Breast epithelium (tissue), 3 donors: ENCODE measurements around the gene EPM2AIP1.

Experiments
- POLR2A ChIP-seq: fragments of 450-650 bp; IDR thresholded peaks from one replicate; pipeline ENCODE4 v1.6.1; 2016; ENCODE audit warnings: antibody characterized with exemption, mild to moderate bottlenecking, moderate library complexity
- POLR2AphosphoS5 ChIP-seq, 3 donors: sonication (generic); formaldehyde crosslinking; IDR thresholded peaks; one replicate each; pipeline ENCODE4 v1.6.1; 2017; ENCODE audit warnings: antibody characterized with exemption in 3 of 3
- TF ChIP-seq, protein P1 (sequence below), 3 donors: fragments of 450-650 bp; IDR thresholded peaks; one replicate each; pipeline ENCODE4 v1.5.1; 2016 to 2017; ENCODE audit warnings: antibody characterized with exemption in 3 of 3, mild to moderate bottlenecking in 3 of 3, moderate library complexity in 3 of 3

DNA sequence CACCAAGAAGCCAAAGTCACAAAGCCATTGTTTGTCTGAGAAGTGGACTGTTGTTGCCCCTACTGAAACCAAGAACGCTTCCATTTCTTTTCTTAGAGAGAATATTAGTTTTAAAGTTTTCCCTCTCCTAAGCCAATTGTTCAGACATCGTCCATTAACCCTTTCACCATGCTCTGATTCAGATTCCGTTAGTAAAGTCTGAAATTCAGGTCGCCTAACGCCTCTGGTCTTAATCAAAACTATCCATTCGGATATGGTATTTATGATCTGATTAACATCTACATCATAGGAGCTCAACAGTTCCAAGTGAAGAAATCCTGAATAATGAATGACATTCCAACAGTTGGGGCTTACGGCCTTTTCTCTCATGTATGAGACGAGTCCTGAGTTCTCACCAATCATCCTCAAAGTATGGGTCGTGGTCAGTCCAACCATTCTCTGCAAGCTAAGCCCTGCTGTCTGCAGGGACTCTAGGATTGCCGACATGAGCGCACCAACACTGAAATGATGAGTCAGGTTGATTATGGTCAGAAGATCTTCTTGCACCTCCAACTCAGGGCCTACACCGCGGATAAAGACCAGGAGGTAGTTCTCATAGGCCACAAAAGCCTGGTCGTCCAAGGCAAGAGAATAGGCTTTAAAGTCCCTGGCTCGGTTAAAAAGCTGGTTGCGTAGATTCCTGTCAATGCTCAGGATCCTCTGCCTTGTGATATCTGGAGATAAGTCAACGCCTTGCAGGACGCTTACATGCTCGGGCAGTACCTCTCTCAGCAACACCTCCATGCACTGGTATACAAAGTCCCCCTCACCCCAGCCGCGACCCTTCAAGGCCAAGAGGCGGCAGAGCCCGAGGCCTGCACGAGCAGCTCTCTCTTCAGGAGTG is 767 bp downstream of the EPM2AIP1 start:
- TF ChIP-seq, protein P1, sequence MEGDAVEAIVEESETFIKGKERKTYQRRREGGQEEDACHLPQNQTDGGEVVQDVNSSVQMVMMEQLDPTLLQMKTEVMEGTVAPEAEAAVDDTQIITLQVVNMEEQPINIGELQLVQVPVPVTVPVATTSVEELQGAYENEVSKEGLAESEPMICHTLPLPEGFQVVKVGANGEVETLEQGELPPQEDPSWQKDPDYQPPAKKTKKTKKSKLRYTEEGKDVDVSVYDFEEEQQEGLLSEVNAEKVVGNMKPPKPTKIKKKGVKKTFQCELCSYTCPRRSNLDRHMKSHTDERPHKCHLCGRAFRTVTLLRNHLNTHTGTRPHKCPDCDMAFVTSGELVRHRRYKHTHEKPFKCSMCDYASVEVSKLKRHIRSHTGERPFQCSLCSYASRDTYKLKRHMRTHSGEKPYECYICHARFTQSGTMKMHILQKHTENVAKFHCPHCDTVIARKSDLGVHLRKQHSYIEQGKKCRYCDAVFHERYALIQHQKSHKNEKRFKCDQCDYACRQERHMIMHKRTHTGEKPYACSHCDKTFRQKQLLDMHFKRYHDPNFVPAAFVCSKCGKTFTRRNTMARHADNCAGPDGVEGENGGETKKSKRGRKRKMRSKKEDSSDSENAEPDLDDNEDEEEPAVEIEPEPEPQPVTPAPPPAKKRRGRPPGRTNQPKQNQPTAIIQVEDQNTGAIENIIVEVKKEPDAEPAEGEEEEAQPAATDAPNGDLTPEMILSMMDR (IDR thresholded peaks at IDR 0.05), result no peak
- TF ChIP-seq POLR2A (no peak), POLR2AphosphoS5 (IDR thresholded peaks at IDR 0.05) (no peak)
